Hematopoietic multipotent progenitor cell (in vitro differentiated cells): ENCODE results near the gene CPLX1. TPM values are rescaled to one million over a fixed set of nuclear protein-coding genes. Genes with fewer than 3 reads are reported as not detected.

ENCODE experiments used
- DNase-seq, 3 donors: peaks; one replicate each; pipeline ENCODE4 v3.0.0-alpha.2; 2011 to 2015; ENCODE audit warnings: low read depth in 2 of 3, low spot score in 2 of 3
- total RNA-seq: library from RNA; depleted of rRNA; stranded (reverse); fragments of >200 nt; gene quantifications from one replicate; pipeline ENCODE4 v1.2.3, GENCODE V29; 2012

Gene CPLX1
- total RNA-seq, 1 donor: not detected

DNA sequence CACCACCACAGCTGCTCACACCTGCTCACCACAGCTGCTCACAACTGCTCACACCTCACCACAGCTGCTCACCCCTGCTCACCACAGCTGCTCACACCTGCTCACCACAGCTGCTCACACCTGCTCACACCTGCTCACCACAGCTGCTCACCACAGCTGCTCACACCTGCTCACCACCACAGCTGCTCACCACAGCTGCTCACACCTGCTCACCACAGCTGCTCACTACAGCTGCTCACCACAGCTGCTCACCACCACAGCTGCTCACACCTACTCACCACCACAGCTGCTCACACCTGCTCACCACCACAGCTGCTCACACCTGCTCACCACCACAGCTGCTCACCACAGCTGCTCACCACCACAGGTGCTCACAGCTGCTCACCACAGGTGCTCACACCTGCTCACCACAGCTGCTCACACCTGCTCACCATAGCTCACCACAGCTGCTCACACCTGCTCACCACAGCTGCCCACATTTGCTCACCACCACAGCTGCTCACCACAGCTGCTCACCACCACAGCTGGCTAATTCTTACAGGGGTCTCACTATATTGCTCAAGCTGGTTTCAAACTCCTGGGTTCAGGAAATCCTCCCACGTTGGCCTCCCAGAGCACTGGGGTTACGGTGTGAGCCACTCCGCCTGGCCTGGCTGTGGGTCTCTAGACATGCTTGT, 30.4 kb upstream of the CPLX1 start:
- DNase-seq: no peak

DNA sequence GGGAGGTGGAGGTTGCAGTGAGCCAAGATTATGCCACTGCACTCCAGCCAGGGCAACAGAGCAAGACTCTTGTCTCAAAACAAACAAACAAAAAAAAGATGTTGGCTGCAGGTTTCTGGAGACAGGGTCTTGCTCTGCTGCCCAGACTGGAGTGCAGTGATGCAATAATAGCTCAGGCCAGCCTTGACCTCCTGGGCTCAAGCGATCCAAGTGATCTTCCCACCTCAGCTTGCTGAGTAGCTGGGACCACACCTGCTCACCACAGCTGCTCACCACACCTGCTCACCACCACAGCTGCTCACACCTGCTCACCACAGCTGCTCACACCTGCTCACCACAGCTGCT, 29.9 kb upstream of the CPLX1 start:
- no peak for DNase-seq

DNA sequence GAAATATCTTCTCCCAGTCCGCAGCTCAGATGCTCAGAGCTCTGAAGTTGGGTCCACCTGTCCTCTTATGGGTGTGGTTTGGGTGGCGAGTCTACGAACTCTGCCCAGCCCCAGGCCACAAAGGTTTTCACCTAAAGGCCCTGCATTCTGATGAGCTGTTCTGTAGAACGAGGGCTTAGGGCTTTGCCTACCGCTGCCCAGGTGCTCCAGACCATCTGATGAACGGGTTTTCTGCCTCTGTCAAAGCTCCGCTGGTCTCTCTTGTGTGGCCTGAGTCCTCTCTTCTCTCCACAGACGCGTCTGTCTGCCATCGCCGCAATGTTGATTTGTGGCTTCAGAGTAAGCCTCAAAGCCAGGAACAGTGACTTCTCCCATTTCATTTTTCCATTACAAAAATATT, 28.4 kb upstream of the CPLX1 start:
- no peak for DNase-seq

DNA sequence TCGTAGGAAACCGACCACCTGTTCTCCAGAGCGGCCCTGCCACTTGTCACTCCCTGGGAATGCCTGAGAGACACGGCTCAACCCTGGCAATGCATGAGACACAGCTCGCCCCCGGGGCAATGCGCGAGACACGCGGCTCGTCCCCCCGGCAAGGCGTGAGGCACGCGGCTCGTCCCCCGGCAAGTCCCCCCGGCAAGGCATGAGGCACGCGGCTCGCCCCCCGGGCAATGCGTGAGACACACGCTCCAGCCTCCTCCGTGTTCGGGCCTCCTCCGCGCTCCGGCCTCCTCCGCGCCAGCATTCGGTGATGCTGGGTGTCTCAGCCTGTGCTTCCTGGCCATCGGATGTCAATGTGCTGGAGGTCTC, 27.5 kb upstream of the CPLX1 start:
- DNase-seq: no peak

DNA sequence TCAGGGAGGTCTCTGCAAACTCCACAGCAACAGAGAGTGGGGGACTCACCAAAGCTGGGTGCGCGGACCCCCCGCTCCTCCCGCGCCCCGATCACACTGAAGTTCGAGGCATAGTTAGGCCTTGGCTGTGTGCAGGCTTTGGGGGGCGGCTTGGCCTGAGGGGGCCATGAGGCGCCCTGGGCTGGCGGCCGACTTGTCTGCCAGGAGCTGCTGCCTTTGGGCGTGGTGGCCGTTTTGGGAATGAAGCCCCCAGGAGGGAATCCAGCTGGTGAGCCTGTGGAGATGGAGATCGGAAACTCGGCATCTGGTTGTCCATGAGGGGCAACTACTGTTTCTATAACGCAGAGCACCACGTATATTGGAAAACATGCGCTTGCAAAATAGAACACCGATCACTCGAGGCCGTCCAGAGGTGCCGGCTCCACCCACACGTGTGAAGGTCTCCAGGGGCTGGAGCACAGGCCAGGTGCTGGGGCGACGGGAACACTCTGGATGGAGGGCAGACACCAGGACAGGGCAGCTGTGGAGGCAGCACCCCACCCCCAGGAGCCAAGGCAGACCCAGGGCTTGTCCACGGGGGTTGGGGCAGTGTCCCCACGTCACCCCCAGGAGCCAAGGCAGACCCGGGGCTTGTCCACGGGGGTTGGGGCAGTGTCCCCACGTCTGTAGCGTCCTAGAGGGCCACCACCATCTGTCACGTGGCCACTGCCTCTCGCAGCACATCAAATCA, 25.9 kb upstream of the CPLX1 start:
- no peak for DNase-seq

DNA sequence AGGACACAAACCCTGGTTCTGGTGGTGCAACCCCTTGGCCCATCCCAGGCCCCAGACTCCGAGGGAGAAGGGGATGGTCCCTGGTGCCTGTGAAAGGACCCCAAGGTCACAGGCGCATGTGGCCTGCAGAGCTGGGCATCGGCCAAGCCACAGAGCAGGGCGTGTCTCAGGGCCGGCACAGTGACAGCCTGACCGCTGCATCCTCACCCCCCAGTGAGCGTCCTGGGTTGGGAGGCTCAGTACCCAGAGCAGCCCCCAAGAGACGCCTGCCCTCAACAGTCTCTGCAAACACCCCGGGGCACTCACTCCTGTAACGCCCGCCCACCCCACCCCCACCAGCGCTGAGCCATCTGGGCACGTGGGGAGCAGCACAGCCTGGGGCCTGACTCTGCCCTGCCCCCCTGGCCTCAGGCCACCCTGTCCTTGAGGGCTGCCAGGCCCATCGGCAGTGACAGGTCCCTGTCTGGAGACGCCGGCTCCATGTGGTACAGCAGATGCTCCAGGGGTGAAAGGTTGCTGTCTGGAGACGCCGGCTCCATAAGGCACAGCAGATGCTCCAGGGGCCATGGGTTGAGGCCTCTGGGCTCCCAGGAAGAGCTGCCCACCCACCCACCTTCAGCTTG, 24.5 kb upstream of the CPLX1 start:
- no peak for DNase-seq

DNA sequence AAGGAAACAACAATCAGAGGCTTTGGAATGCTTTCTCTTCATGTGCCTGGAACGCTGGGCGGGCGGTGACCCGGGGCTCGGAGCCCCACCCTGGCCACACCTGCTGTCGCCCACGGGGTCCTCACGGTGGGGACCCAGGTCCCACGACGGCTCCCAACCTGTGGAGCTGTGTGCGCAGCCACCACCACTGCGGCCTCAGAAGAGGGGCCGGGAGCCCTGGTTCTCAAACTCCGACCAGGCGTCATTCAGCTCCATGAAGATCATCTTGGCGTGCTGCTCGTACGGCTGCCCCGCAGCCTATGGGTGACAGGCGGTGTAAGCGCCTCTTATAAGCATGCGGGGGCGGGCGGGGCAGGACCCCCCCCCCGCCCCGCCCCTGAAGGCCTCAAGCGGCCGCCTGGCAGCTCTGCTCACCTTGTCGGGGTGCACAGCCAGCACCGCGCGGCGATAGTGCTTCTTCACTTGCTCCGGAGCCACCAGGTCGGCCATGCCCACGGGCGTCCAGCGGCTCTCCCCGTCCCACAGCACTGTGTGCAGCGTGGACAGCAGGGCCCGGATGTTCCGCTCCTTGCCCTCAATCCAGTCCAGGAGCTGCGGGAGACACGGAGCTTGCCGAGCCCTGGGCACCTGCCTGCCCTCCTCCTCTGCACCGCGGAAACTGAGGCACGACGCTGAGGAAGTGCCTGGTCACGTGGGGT, 23.7 kb upstream of the CPLX1 start:
- no peak for DNase-seq

DNA sequence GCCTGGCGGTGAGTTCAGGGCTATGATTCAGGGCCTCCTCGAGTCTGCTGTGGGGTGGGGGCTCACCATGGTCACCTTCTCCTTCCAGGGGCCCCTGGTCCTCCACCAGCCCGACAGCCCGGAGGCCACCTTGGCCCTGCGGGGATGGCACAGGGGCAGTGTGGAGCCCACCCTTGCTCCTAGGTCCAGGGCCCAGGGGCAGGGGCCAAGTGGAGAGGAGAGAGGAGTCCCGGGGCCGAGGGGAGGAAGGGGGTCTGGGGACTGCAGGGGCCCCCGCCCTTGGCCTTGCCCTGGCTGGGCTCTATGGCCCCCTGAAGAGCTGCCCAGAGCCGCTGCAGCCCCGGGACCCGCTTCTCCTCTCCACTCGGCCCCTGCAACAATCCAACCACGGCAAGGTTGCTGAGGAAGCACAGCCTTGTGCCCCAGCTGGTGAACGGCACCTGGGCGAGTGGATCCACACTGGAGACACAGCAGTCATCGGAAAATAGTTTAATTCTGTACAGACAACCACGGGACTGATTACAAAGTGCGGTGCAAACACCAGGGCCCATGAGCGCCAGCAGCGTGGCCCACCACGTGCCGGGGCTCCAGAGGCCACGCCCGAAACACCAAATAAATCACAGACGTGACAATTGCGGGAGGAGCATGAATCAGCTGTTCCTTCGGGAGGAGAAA, 23.0 kb upstream of the CPLX1 start:
- DNase-seq: no peak

DNA sequence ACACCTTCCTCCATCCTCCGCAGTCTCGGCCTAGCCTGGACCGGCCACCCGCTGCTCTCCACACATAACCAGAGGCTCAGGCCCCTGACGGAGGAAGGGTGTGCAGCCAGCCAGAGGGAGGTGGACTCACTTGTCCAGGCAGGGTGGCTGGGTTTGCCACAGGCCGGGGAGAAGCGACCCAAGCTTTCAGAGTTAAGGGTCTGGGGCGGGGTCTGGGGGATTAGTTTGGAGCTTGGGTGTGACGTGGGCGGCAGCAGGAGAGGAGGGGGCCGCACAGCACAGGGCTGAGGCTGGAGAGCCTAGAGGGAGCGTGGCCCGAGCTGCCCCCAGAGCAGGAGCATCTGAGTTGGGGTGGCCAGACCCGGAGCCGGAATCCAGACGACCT, 22.4 kb upstream of the CPLX1 start:
- no peak for DNase-seq

DNA sequence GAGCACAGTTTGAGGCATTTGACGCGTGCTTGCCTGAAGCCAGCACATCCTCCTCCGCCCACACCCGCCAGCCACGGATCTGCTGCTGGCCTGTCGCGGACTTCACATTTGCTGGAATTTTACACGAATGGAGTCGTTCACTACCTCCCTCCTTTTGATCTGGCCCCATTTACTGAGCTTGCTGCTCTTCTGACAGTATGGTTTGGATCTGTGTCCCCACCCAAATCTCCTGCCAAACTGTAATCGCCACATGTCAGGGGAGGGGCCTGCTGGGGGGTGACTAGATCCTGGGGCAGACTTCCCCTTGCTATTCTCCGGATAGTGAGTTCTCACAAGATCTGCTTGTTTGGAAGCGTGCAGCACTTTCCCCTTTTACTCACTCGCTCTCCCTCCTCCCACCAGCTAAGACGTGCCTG, 19.9 kb upstream of the CPLX1 start:
- DNase-seq: no peak

DNA sequence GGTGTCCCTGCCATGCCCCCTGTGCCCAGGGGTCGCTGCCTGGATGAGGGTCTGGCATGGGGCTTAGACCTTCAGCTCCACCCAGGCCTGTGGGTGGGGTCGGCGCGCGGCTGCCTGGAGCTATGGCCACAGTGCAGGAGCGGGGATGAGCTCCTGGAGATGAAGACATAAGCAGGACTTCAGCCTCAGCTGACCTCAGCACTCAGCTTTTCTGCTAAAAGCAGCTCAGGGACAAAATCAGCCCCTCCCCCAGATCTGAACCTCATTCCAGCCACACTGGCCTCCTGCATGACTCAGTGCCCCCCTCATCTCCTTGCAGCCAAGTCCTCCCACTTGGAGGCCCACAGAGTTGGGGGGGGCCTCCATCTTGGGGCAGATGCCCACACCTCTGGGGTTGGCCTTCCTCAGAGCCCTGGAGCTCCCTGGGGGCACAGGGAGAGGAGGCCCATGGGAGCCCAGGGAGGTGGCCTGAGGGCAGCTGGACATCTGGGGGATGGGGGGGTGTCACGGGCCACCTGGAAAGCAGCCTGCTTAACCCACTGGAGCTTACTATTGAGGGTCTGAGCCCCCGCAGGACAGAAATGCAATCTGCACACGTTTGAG, 19.4 kb upstream of the CPLX1 start:
- no peak for DNase-seq

DNA sequence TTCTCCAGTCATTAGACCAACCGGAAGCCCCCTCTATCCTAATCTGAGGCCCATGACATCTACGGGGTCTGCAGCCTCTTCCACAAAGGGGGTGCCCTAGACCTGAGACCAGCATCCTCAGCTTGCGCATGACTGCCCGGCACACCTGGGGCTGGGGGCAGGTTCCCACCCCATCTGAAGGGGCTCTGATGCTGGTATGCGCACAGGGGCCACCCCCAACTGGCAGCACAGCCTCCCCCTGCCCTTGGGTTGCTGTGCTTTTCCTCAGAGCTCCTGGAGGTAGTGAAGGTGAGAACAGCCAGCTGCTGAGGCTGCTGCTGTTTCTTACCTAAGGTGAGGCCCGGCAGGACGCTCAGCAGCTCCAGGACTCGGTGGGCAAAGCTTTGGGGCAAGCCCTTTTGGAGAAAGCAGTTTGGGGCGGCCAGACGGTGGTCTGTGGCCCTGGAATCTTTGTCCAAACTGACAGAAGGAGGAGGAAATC, 18.9 kb upstream of the CPLX1 start:
- DNase-seq: no peak

DNA sequence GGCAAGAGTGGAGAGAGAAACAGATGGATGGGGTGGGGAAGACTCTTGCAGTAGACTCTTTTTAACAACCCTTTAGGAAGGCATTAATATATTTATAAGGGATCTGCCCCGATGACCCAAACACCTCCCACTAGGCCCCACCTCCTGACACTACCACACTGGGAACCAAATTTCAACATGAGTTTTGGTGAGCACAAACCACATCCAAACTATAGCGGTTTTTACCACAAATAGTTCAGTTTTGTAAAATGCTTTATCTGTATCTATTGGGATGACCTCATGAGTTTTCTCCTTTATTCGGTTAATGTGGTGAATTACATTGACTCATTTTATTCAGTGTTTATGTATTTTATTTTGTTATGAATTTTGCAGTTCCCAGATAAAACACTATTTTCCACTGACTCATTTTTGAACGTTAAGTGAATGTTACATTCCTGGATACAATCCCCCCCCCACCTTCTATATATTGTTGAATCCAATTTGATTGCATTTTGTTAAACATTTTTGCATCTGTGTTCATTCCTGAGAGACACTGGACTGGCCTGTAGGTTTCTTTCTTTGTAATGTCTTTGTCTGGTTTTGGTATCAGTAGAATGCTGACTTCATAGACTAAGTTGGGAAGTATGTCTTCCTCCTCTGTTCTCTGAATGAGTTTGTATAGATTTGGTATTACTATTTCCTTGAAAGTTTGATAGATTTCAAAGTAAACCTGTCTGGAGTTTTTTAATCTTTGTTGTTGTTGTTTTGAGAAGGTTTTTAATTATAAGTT, 13.9 kb upstream of the CPLX1 start:
- DNase-seq: no peak

DNA sequence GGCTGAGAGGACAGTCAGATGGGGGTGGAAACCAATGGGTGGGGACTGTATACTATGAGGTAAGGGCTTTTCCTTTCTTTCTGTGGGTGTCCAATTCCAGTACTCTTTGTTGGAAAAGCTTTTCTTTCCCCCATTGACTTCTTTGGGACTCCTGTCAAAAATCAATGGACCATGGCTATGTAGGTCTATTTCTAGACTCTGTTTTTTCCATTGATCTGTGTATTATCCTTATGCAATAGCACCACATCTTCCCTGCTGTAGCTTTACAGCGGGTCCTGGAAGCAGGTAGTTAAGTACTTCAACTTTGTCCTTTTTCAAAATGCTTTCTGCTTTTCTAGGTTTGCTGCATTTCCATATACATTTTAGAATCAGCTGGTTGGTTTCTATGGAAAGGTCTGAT, 11.8 kb upstream of the CPLX1 start:
- DNase-seq: no peak

DNA sequence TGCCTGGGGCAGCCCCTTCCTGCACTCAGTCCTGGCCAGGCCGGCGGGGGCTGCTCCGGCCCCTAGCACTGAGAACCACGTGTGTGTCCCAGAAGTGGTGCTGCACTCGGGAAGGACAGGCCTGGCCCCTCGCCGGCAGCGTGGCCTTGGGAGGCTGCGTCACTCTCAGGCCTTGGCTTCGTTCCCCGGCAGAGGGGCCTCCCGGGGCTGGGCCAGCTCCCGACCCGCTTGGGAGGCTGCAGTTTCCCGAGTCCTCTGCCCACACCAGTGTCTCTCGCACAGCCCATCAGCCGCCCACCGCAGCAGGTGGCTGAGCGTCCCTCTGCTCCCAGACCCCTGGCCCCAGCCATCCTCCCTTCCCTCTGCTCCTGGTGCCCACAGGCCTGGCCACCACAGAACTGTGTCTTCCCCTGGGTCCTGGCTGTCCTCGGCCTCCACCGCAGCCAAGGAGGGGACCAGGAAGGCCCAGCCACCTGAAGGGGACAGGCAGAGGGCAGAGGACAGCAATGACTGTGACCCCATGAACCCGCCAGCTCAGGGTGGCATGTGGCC, 10.9 kb upstream of the CPLX1 start:
- no peak for DNase-seq

DNA sequence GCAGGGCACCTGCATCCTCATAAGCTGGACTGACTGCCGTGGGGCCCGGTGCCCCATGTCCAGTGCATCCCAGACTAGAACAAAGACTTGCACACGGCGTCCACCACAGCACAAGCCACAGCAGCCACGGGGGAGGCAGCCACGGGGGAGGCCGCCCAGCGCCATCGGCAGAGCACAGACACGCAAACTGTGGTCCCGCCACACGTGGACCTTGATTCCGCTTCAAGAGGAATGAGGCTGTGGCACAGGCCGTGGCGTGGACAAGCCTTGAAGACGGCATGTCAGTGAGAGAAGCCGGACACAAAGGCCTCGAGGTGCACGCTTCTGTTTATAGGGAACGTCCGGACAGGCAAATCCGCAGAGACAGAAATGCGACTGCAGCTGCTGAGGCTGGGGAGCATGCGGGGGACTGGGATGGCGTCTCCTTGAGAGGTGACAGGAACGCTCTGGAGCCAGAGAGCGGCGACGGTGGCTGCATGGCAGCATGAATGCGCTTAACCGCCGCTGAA, 10.1 kb upstream of the CPLX1 start:
- DNase-seq: no peak

DNA sequence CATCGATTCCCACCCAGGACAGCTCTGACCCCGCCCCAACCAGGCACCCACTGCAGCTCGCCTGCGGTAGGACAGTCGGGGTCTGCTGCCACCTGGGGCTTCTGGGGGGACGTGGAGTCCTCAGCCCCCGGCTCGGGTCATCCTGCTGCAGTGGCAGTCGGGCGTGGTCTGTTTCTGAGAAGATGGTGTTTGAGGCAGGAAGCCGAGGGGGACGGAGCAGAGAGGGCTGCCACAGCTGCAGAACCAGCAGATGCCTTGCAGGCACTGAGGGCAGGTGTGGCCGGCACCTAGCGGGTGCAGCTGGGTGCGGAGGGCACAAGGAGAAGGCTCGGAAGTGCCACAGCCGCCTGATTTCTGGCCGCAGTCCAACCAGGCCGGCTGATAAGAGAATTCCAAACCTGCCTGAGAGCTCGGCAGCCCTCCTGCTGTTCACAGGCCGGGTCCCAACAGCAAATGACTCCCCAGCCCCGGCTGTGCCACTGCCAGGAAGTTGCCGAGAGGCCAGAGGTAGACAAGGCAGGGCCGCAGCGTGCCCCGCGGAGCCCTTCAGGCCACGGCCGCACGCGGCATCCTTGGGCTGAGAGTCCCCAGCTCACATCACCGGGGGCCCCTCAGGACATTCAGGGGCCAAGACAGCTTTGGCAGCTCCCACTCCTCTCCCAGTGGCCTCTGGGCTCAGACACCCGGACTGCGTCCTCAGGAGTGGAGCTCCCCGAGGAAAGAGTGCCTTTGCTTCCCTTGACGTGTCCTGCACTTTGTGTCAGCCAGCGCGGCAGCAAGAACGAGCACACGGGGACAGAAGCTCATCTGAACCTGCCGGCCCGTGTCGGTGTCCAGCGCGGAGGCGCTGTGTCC, 9.4 kb upstream of the CPLX1 start:
- no peak for DNase-seq

DNA sequence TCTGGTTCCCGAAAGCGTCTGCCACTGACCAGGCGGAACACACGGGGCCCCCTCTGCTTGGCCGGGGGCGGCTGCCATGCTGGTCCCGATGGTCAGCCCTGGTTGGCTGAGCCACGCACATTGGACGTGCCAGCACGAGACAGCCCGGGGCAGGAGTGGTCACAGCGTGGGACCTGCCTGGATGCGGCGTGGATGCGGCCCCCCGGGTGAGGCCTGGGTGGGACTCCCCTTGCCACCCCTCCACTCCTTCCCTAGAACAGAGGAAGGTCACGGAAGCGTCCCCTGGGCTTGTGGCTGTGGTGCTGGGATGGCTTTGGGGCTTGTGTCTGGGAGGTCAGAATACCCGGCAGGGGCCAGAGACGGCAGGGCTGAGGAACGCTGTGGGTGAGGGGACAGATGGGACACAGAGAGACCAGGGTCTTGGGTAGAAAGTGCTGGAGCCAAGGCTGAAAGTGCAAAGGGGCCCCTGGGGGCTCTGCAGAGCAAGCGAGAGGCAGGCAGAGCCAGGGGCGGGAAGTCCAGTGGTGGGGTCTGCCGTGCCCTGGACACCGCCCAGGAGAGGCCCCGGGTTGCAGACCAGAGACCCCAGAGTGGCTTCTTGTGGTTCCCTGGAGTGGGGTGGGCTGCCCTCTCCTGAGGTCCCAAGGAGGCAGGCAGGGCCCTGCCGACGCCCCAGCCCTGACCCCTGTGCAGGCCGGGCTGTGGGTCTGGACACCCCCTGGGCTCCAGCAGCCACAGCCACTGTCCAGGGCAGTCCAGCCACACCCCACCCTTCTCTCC, 8.6 kb upstream of the CPLX1 start:
- DNase-seq: no peak
